Peyer's patch (tissue), 4 donors: Measurements from ENCODE around the gene SH3BGRL3.

Experiments used
- POLR2A ChIP-seq, 2 donors: fragments of 450-650 bp; IDR thresholded peaks; one replicate each; pipeline ENCODE4 v1.5.1; 2017; ENCODE audit warnings: antibody characterized with exemption in 2 of 2, mild to moderate bottlenecking in 2 of 2, moderate library complexity in 2 of 2
- TF ChIP-seq, protein P1 (sequence below), 6 experiments: fragments of 450-650 bp in 4 of 6; fragments of 200-600 bp in 2 of 6; sonication (generic) in 1 of 6; IDR thresholded peaks; one replicate each; pipeline ENCODE4 v1.5.1; 2017 to 2019; ENCODE audit warnings: antibody characterized with exemption in 6 of 6, mild to moderate bottlenecking in 3 of 6, moderate library complexity in 1 of 6

DNA sequence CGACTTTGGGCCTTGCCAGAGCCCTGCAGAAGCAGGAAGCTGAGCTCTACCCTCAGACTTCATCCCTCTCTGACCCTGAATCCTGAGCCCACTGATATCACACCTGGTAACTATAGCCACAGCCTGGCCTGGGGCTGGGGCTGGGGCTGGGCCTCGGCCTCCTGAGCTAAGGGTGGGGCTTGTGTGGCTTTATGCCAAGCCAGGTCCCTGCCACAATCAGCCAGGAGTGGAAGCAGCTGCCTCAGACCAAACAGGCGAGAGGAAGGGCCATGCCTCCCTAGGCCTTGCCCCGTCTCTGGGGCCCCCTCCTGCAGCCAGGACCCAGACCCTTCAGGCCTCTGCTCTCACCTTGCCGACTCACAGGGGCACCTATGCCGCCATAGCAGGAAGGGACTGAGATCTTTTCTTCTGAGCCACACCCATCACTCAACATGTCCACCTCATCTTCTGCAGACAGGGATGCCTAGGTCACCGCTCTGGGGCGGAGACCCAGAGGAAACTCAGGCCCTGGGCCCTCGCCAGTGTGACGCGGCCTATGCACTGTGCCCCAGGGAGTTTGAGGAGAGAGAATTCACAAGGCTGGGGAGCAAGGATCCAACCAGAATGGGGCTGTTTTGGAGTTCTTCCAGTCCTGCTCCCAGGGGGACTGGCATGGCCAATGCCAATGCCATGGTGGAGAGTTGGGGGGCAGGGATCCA lies 20.8 kb downstream of the SH3BGRL3 start:
- TF ChIP-seq, protein P1, sequence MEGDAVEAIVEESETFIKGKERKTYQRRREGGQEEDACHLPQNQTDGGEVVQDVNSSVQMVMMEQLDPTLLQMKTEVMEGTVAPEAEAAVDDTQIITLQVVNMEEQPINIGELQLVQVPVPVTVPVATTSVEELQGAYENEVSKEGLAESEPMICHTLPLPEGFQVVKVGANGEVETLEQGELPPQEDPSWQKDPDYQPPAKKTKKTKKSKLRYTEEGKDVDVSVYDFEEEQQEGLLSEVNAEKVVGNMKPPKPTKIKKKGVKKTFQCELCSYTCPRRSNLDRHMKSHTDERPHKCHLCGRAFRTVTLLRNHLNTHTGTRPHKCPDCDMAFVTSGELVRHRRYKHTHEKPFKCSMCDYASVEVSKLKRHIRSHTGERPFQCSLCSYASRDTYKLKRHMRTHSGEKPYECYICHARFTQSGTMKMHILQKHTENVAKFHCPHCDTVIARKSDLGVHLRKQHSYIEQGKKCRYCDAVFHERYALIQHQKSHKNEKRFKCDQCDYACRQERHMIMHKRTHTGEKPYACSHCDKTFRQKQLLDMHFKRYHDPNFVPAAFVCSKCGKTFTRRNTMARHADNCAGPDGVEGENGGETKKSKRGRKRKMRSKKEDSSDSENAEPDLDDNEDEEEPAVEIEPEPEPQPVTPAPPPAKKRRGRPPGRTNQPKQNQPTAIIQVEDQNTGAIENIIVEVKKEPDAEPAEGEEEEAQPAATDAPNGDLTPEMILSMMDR (IDR thresholded peaks at IDR 0.05), result no peak
- TF ChIP-seq POLR2A (IDR thresholded peaks at IDR 0.05), result no peak
